GM12873 (cell line): ENCODE measurements around the gene CDK5R1.

Experiments used
- TF ChIP-seq, protein P1 (sequence below): IDR thresholded peaks from 2 replicates; pipeline ENCODE4 v1.5.1; 2012; ENCODE audit warnings: low read depth, mild to moderate bottlenecking, moderate library complexity, low read length, control low read depth; ENCODE audit not compliant: insufficient read depth; ENCODE audit errors: missing control alignments

Gene CDK5R1

DNA sequence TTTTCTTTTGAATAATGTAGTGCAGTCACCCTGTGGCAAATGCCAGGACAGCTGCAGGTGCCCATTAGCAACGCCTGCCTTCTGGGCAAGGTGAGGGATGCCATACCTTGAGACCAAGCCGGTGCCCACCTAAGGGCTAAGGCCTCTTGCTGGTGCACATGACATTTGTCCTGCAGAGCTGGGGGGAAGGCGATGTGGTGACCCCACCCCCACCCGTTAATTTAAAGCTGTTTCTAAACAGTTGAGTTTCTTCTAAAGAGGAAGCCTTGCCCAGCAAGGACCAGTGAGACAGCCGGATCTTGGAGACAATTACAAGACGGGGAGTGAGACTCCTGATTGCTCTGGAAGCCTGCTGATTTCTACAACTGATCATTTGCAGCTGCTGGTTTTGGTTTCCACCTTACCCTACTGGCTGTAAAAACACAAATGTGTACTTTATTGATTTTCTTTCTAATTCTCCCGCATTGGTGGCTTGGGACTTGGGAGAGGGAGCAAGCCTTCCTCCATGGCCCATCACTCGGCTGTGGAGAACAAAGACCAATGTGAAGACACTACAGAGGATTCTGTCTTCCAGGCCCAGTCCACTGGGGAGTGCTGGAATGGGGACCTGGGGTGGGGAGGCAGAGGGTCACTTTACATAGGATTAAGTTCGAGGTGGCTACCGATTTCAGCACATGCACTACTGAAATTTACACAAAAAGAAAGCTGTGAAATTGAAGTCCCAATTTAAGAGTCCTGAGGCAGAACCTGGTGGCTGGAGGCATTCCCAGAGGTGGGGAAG lies 2.7 kb downstream of the CDK5R1 start:
- TF ChIP-seq, protein P1, sequence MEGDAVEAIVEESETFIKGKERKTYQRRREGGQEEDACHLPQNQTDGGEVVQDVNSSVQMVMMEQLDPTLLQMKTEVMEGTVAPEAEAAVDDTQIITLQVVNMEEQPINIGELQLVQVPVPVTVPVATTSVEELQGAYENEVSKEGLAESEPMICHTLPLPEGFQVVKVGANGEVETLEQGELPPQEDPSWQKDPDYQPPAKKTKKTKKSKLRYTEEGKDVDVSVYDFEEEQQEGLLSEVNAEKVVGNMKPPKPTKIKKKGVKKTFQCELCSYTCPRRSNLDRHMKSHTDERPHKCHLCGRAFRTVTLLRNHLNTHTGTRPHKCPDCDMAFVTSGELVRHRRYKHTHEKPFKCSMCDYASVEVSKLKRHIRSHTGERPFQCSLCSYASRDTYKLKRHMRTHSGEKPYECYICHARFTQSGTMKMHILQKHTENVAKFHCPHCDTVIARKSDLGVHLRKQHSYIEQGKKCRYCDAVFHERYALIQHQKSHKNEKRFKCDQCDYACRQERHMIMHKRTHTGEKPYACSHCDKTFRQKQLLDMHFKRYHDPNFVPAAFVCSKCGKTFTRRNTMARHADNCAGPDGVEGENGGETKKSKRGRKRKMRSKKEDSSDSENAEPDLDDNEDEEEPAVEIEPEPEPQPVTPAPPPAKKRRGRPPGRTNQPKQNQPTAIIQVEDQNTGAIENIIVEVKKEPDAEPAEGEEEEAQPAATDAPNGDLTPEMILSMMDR, result no peak

GRCh38 chr17:32490101-32490482 lies 3.3 kb downstream of the CDK5R1 start:
- TF ChIP-seq, protein P1, result no peak

GRCh38 chr17:32491371-32492263 lies 4.8 kb downstream of the CDK5R1 start:
- TF ChIP-seq, protein P1, result no peak

DNA sequence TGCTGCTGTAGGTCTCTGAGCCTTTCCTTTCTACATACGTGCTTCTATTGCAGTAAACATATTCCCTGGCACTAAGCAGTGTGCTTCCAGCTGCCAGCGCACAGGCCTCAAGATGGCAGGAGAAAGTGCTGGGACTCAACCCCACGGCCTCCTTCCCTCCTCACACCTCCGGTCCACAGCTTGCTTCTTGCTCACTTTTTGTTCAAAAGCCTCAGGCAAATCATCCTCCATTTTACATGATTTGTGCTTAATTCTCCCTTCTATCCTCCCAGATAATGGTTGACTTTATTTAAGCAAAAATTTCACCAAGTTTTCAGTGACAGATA lies 5.4 kb downstream of the CDK5R1 start:
- TF ChIP-seq, protein P1, result no peak

DNA sequence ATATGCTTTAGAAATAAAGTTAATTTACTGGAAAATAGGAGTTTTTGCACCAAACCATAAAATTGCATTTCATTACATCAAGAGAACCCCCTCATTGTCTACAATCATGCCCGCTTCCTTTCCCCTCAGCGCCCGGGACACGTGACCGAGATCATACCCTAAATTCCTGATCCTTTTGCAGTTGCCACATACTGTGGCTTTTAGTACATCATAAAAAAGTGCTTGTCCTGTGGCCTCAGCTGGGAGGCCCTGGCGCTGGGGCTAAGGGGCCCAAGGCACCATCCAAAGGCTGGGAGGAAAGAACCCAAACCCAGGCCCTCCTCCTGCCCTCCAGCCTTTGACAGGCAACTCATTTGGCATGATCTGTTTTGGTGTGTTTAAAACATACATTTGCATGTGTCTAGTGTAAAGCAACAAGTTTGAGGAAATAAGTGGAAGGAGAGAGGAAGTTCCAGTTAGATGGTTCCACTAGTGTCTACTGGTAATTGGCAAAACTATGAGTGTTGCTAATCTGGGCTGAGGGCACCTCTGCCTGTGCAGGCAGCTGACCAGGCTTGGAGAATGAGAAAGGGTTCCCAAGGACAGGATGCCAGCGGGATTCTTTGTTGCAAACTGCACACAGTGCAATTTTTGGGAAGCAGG lies 6.0 kb downstream of the CDK5R1 start:
- TF ChIP-seq, protein P1, result no peak

GRCh38 chr17:32493571-32493970 lies 6.8 kb downstream of the CDK5R1 start:
- TF ChIP-seq, protein P1, result no peak

DNA sequence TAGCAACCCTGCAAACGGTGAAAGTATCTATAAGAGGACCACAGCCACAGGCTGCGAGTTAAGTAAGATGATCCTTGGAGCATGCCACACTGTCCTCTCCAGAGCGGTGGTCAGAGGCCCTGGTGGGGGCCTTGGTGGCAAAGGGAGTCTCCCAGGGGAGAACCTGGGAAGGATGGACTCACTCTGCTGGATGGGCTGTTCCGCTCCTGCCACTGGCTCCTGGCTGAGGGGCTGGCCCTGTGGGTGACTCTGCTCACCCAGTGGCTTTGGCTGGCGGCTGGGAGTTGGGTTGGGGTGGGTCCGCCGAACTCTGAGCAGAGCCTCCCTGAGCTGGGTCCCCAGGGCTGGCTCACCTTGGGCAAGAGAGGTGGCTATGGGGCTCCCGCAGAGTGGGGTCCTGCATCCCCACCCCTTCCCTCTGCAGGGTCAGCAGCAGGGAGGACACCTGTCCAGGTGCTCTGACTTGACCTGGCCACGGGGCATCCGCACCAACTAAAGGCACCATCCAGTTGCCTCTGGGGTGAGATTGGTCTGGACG lies 7.3 kb downstream of the CDK5R1 start:
- TF ChIP-seq, protein P1, result no peak
